ENCODE results near the gene ARMC2.
A peak's percentile ranks its signal among the peaks of the same experiment; 100 is the strongest.

Gene ARMC2

GRCh38 chr6:108848116-108848868 is at the start of gene ARMC2:
TSS of gene ARMC2 (plus strand) at chr6:108848422. CDS start at chr6:108854268, 5,846 bp downstream.
- DNase-seq (ENCODE audit: low spot score in 2 of 2): peak; percentile 96 to 100
- Mint-ChIP-seq H3K9me3 (no peaks in the 10 kb centered on the region), H3K27ac (peak within 1 kb of the TSS; percentile 91), H3K36me3 (peaks cover 14% of the 10 kb centered on the region), H3K4me1 (peaks cover 35% of the 10 kb centered on the region), H3K4me3 (peak within 1 kb of the TSS; percentile 82)
- peak; percentile 93 for ATAC-seq

GRCh38 chr6:108798670-108799353 is 49.4 kb upstream of the ARMC2 start:
- no peaks in the 10 kb centered on the region for H3K9me3 Mint-ChIP-seq
- peak overlapping the region; percentile 67 for H3K4me3 Mint-ChIP-seq
- H3K4me1 Mint-ChIP-seq: peaks cover 23% of the 10 kb centered on the region
- DNase-seq (ENCODE audit: low spot score in 2 of 2): peak; percentile 36 to 63
- peak; percentile 98 for ATAC-seq
- H3K36me3 Mint-ChIP-seq: no peaks in the 10 kb centered on the region
- H3K27ac Mint-ChIP-seq: peak overlapping the region; percentile 75

DNA sequence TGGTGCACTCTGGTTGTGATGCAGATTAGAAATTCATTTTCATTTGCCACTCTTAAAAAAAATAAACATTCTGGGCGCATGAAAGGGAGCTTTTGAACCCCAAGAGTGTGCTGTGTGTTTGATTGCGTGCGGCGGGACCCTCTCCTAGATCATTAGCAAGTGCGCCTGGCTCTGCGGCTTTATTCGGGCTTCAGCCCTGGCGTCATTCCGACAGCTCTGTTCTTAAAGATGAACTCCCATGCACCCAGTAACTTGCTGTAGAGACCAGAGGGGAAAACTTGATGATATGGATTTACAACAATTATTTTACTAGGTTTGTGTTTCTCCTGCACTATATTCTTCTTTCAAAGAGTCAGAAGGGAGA is 48.9 kb upstream of the ARMC2 start:
- H3K4me3 Mint-ChIP-seq: no peak overlapping the region
- no peaks in the 10 kb centered on the region for H3K36me3 Mint-ChIP-seq
- peaks cover 23% of the 10 kb centered on the region for H3K4me1 Mint-ChIP-seq
- no peak for DNase-seq (ENCODE audit: low spot score in 2 of 2)
- H3K9me3 Mint-ChIP-seq: no peaks in the 10 kb centered on the region
- no peak overlapping the region for H3K27ac Mint-ChIP-seq
- no peak for ATAC-seq

GRCh38 chr6:108799791-108800190 is 48.4 kb upstream of the ARMC2 start:
- H3K9me3 Mint-ChIP-seq: no peaks in the 10 kb centered on the region
- H3K4me3 Mint-ChIP-seq: no peak overlapping the region
- H3K36me3 Mint-ChIP-seq: no peaks in the 10 kb centered on the region
- no peak for ATAC-seq
- no peak for DNase-seq (ENCODE audit: low spot score in 2 of 2)
- H3K27ac Mint-ChIP-seq: no peak overlapping the region
- peaks cover 23% of the 10 kb centered on the region for H3K4me1 Mint-ChIP-seq

DNA sequence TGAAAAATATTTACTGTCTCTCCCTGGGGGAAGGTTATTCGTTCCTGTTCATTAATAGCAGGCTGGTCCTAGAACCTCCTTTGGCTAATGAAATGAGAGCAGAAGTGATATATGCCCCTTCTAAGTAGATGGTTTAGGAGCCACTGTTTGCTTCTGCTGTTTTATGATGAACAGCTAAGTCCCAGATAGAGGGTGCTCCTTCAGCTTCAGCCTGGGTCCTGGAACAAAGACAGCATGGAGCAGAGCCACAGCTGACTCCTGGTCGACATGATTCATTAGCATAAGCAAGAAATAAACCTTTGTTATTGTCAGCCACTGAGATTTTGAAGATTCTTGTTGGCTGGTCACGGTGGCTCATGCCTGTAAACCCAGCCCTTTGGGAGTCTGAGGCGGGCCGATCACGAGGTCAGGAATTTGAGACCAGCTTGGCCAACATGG is 47.8 kb upstream of the ARMC2 start:
- DNase-seq (ENCODE audit: low spot score in 2 of 2): no peak
- Mint-ChIP-seq H3K36me3 (no peaks in the 10 kb centered on the region), H3K27ac (no peak overlapping the region), H3K9me3 (no peaks in the 10 kb centered on the region), H3K4me3 (no peak overlapping the region), H3K4me1 (peaks cover 28% of the 10 kb centered on the region)
- no peak for ATAC-seq

GRCh38 chr6:108801366-108801765 is 46.9 kb upstream of the ARMC2 start:
- ATAC-seq: no peak
- peaks cover 36% of the 10 kb centered on the region for H3K4me1 Mint-ChIP-seq
- H3K36me3 Mint-ChIP-seq: no peaks in the 10 kb centered on the region
- H3K4me3 Mint-ChIP-seq: no peak overlapping the region
- H3K9me3 Mint-ChIP-seq: no peaks in the 10 kb centered on the region
- peak overlapping the region; percentile 77 for H3K27ac Mint-ChIP-seq
- no peak for DNase-seq (ENCODE audit: low spot score in 2 of 2)

DNA sequence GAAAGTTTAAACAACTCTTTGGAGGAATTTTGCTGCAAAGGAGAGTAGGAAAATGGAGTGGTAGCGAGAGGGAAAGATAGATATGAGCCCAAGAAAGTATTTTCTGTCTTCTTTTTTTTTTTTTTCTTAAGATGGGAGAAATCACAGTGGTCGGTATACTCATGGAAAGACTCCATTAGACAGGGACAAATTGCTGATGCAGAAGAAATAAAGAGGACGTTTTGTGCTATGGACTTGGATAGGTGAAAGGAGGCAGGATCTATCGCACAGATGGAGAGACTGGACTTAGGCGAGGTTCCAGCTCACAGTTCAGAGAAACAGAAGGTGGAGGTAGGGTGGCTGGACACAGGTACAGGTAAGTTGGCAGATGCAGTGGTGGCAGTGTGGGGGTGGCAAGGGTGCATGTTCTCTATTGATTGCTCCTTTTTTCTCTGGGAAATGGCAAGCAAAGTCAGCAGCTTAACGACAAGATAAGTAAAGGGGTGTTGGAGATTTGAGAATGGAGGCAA is 44.2 kb upstream of the ARMC2 start:
- no peak overlapping the region for H3K4me3 Mint-ChIP-seq
- no peak overlapping the region for H3K27ac Mint-ChIP-seq
- no peak for ATAC-seq
- H3K36me3 Mint-ChIP-seq: no peaks in the 10 kb centered on the region
- H3K9me3 Mint-ChIP-seq: no peaks in the 10 kb centered on the region
- H3K4me1 Mint-ChIP-seq: peaks cover 22% of the 10 kb centered on the region
- no peak for DNase-seq (ENCODE audit: low spot score in 2 of 2)

DNA sequence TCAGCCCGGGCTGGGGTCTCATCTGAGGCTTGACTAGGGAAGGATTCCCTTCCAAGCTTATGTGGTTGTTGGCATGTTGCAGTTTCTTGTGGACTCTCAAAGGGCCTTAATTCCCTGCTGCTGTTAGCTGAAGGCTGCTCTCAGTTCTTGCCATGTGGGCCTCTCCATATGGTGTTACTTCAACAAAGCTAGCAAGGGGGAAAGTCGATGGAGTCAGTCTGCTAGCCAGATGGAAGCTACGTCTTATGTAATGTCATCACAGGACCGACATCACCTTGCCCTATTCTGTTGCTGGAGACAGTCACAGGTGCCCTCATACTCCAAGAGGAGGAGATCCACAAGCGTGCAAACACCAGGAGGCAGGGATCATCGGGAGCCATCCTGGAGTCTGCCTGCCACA is 43.3 kb upstream of the ARMC2 start:
- Mint-ChIP-seq H3K4me3 (no peak overlapping the region), H3K27ac (no peak overlapping the region), H3K9me3 (no peaks in the 10 kb centered on the region), H3K36me3 (no peaks in the 10 kb centered on the region), H3K4me1 (peaks cover 23% of the 10 kb centered on the region)
- ATAC-seq (no peak), DNase-seq (ENCODE audit: low spot score in 2 of 2) (no peak)

GRCh38 chr6:108805611-108806167 is 42.5 kb upstream of the ARMC2 start:
- no peak overlapping the region for H3K4me3 Mint-ChIP-seq
- H3K27ac Mint-ChIP-seq: no peak overlapping the region
- DNase-seq (ENCODE audit: low spot score in 2 of 2) (no peak), ATAC-seq (no peak)
- no peaks in the 10 kb centered on the region for H3K9me3 Mint-ChIP-seq
- H3K4me1 Mint-ChIP-seq: peaks cover 23% of the 10 kb centered on the region
- H3K36me3 Mint-ChIP-seq: no peaks in the 10 kb centered on the region

- ATAC-seq: no peak
- Mint-ChIP-seq H3K36me3 (no peaks in the 10 kb centered on the region), H3K27ac (no peak overlapping the region), H3K4me1 (peaks cover 21% of the 10 kb centered on the region), H3K4me3 (no peak overlapping the region), H3K9me3 (no peaks in the 10 kb centered on the region)
- DNase-seq (ENCODE audit: low spot score in 2 of 2): no peak
Measured at GRCh38 chr6:108806171-108806570, 42.1 kb upstream of the ARMC2 start.

DNA sequence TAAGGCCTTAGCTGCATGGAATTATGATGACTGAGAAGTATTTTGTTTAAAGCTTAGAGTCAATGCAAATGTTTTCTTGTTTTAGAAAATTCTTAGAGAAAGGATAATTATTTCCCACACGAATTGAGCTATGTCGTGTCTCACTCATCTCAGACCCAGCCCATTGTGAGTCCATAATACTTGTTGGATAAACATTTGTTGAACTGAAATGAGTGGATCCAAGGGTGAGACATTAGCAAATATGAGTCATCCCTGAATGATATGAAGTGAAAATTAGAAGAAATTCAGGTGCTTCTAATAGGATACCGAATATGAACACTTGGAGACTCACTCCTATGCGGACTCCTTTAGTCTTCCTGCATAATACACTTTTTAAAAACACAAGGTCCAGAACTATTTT is 41.6 kb upstream of the ARMC2 start:
- Mint-ChIP-seq H3K27ac (no peak overlapping the region), H3K4me1 (peaks cover 17% of the 10 kb centered on the region), H3K9me3 (no peaks in the 10 kb centered on the region), H3K4me3 (no peak overlapping the region), H3K36me3 (no peaks in the 10 kb centered on the region)
- DNase-seq (ENCODE audit: low spot score in 2 of 2): no peak
- peak; percentile 48 for ATAC-seq

GRCh38 chr6:108807928-108808327 is 40.3 kb upstream of the ARMC2 start:
- no peak for ATAC-seq

DNA sequence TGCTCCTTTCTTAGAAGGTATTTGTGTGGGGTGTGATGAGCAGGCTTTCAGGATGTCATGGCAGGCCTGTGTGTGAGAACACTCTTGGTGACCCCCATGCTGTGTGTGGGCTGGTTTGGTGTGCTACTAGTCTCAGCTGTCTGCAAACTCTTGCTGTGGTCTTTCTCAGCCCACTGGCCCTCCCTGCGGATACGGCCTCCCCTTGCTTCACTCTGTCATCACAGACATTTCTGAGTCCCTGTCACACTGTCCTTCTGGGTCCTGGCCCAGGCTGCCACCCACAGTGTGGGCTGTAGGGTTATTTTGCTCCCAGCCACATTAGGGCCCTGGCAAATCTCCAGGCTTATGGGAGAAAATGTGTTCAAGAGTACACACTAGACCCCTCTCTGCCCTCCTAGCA is 39.0 kb upstream of the ARMC2 start:
- H3K4me1 Mint-ChIP-seq: peaks cover 17% of the 10 kb centered on the region
- DNase-seq (ENCODE audit: low spot score in 2 of 2): no peak
- ATAC-seq: no peak
- no peaks in the 10 kb centered on the region for H3K9me3 Mint-ChIP-seq
- no peaks in the 10 kb centered on the region for H3K36me3 Mint-ChIP-seq
- H3K4me3 Mint-ChIP-seq: no peak overlapping the region
- H3K27ac Mint-ChIP-seq: peak overlapping the region; percentile 48

More at GRCh38 chr6:108807928-108808327, 40.3 kb upstream of the ARMC2 start:
- no peak for DNase-seq (ENCODE audit: low spot score in 2 of 2)
- H3K4me3 Mint-ChIP-seq: no peak overlapping the region
- H3K36me3 Mint-ChIP-seq: no peaks in the 10 kb centered on the region
- no peaks in the 10 kb centered on the region for H3K9me3 Mint-ChIP-seq
- H3K27ac Mint-ChIP-seq: no peak overlapping the region
- H3K4me1 Mint-ChIP-seq: peaks cover 17% of the 10 kb centered on the region

DNA sequence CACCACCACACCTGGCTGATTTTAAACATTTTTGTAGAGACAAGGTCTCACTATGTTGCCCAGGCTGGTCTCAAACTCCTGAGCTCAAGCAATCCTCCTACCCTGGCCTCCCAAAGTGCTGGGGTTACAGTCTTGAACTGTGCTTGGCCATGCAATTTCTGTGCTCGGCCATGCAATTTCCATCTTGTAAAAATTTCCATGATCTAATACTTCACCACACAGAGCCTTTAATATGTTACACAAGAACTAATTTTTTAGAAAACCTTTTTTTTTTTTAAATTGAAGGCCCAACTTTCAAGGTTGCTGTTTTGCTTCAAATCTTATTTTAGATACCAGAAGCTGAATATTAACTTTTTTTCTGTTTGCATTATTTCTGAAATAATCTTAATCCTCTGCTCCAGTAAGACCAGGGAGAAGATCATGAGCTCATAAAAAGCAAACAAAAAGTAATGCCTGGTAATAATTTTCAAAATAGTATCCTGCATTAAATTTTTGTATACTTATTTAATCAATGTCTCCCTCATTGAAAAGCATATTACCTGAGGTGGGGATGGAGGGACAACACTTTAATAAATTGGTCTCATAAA is 38.1 kb upstream of the ARMC2 start:
- ATAC-seq (no peak), DNase-seq (ENCODE audit: low spot score in 2 of 2) (no peak)
- Mint-ChIP-seq H3K9me3 (no peaks in the 10 kb centered on the region), H3K36me3 (no peaks in the 10 kb centered on the region), H3K27ac (peak overlapping the region; percentile 48), H3K4me3 (no peak overlapping the region), H3K4me1 (peaks cover 15% of the 10 kb centered on the region)

DNA sequence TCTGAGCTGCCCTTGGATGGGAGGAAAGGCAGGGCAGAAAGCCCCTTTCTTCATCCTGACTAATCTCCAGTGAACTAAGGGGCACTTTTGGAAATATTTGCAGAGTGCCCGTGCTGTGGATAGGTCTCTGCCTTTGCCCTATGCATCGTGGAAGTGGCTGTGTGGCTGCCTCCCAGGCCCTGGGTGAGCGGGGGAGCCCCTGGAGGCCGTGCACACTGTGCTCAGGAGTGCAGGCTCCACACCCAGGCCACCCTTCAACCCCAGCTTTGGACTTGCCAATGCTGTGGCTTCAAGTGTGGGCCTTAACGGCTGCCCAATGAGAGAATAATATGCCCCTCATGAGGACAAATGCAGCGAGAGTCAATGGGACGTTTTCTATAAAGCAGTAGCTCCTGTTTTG is 36.7 kb upstream of the ARMC2 start:
- Mint-ChIP-seq H3K36me3 (no peaks in the 10 kb centered on the region), H3K4me3 (no peak overlapping the region), H3K9me3 (no peaks in the 10 kb centered on the region), H3K27ac (no peak overlapping the region), H3K4me1 (peaks cover 4% of the 10 kb centered on the region)
- DNase-seq (ENCODE audit: low spot score in 2 of 2): no peak
- ATAC-seq: no peak

Data from stimulated activated effector memory CD8-positive, alpha-beta T cell treated with anti-CD3 and anti-CD28 coated beads, Interleukin-12 subunit alpha, Interleukin-12 subunit beta, amount 100 ng/mL, for 72 hours (primary cell).